Fibroblast of villous mesenchyme (primary cell): Measurements from ENCODE around the gene B4GALT7. TPM values are rescaled to one million over a fixed set of nuclear protein-coding genes. Genes with fewer than 3 reads are reported as not detected.

Experiments
- DNase-seq: peaks from one replicate; pipeline ENCODE4 v3.0.0-alpha.2; 2010; ENCODE audit warnings: low read depth
- H3K4me3 ChIP-seq: 2 replicates; pipeline ENCODE4 v1.5.1; 2011; ENCODE audit warnings: low read depth, mild to moderate bottlenecking, low read length
- total RNA-seq: library from RNA; depleted of rRNA; stranded (reverse); fragments of >200 nt; gene quantifications from 2 replicates; pipeline ENCODE4 v1.2.3, GENCODE V29; 2012
- TF ChIP-seq, protein P1 (sequence below): IDR thresholded peaks from 2 replicates; pipeline ENCODE4 v1.5.1; 2012; ENCODE audit warnings: low read depth, mild to moderate bottlenecking, low read length; ENCODE audit not compliant: insufficient read depth

B4GALT7 gene
- total RNA-seq: 30.3 and 30.7 TPM in 2 replicates

- TF ChIP-seq, protein P1, sequence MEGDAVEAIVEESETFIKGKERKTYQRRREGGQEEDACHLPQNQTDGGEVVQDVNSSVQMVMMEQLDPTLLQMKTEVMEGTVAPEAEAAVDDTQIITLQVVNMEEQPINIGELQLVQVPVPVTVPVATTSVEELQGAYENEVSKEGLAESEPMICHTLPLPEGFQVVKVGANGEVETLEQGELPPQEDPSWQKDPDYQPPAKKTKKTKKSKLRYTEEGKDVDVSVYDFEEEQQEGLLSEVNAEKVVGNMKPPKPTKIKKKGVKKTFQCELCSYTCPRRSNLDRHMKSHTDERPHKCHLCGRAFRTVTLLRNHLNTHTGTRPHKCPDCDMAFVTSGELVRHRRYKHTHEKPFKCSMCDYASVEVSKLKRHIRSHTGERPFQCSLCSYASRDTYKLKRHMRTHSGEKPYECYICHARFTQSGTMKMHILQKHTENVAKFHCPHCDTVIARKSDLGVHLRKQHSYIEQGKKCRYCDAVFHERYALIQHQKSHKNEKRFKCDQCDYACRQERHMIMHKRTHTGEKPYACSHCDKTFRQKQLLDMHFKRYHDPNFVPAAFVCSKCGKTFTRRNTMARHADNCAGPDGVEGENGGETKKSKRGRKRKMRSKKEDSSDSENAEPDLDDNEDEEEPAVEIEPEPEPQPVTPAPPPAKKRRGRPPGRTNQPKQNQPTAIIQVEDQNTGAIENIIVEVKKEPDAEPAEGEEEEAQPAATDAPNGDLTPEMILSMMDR: no peak
- DNase-seq: peak; percentile 82
Measured at GRCh38 chr5:177599731-177600507, at the start of gene B4GALT7. B4GALT7 (plus strand) TSS chr5:177600132; CDS start chr5:177600211, 79 bp downstream.

DNA sequence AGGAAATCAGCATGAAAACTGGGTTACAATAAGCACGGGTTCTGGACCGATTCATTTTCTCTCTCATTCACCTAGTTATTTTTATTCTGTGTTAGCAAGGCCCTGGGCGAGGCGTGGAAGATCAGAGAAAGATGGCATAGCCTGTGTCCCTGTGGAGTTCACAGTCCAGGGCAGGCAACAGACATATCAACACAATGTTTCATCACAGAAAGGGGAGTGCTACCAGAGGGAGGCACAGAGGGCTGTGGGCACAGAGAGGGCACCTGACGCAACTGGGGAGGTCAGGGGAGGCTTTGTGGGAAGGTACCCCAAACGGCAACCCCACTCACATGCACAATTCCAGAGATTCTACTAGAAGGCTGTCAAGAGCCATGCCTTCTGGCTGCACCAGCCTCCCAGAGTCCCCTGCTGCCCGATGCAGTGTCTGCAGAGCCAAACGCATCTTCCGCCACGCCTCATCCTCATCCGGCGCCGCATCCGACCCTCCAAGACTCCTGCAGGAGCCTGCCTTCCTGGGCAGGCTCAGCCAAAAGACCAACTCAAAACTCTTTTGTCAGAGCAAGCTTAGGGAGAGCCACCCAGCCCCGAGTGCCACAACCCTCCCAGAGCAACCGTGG is 47.0 kb upstream of the B4GALT7 start:
- DNase-seq: peak; percentile 31
- TF ChIP-seq, protein P1: no peak
- peak overlapping the region; percentile 89 for H3K4me3 ChIP-seq

More at GRCh38 chr5:177599731-177600507, at the start of gene B4GALT7:
- peak within 1 kb of the TSS; percentile 85 for H3K4me3 ChIP-seq

DNA sequence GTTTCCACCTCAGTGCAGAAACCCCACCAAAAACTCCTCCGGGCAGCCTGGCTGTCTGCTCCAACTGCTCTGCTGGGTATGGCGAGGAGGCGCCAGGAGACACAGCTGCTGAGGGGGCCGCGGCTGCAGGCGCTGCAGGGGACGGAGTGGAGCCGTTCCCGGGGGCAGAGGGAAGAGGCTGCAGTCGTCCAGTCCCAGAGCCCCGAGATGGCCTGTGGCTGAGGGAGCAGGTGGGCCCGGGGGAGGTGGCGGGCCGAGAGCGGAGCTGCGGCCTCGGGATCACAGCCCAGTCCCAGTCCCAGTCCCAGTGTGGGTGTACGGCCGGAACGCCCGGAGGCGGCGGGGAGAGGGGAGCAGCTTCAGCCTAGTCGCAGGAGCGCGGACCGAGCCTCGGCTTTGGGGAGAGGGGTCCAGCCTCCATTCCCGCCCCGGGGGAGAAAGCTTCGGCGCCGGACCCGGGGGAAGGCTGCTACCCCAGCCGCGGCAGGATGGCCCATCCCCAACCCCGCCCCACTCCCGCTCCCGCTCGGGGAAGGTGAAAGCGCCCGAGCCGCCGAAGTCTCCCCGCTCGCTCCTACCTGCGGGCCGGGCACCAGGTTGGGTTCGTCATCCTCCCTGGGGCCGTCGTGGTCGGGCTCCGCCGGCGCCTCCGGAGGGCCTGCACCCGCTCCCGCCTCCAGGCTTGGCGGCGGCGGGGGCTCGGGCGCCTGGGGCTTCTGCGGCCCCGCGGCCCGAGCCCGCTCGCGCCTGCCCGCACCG is 46.1 kb upstream of the B4GALT7 start:
- peak overlapping the region; percentile 89 for H3K4me3 ChIP-seq
- DNase-seq: no peak
- TF ChIP-seq, protein P1: no peak

- peak; percentile 92 for DNase-seq
- TF ChIP-seq, protein P1: peak; percentile 26
- peak within 1 kb of the TSS; percentile 89 for H3K4me3 ChIP-seq
Measured at GRCh38 chr5:177554474-177555111, 45.3 kb upstream of the B4GALT7 start, which contains the start of gene FAM193B. FAM193B (minus strand) TSS chr5:177554563; CDS start chr5:177554458, 105 bp downstream.

GRCh38 chr5:177555228-177555627 is 44.7 kb upstream of the B4GALT7 start:
- TF ChIP-seq, protein P1: no peak
- H3K4me3 ChIP-seq: peak overlapping the region; percentile 89
- no peak for DNase-seq

DNA sequence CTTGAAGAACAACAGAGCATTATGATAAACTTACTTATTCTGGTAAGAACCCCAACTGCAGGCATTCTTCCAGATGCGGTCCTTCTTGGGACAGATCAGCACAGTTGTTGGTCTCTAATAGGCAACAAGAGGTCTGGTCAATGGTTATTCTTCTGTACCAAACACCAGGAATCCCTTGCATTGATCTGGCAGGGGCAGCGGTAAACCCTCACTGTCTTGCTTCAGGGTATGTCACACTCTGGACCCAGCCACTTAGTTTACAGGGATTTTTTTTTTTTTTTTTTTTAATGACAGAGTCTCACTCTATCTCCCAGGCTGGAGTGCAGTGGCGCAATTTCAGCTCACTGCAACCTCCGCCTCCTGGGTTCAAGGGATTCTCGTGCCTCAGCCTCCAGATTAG is 44.3 kb upstream of the B4GALT7 start:
- TF ChIP-seq, protein P1: no peak
- H3K4me3 ChIP-seq: no peak overlapping the region
- DNase-seq: no peak
